ENCODE data around the gene CCDC197.

Gene CCDC197

DNA sequence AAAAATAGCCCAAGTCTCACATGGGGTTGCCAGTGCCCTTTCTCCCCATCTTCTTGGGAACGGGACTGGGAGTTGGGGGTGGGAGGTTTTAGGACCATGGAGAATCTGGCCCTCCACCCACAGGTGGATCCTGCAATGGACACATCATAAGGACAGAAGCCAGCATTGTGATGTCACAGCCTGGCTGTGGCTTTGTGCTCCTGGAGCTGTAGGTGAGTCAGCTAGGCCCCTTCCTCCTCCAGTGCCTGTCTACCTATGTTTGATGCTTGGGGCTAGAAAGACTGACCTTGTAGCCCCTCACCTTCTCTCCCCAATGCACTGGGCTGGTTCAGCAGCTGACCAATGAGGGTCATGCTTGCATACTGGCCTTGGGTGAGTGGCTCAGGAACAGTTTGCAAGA is at the start of gene CCDC197:
TSS of gene CCDC197 (plus strand) at position 220 of the 400 bp plus-strand sequence. CDS start 831 bp downstream, outside the sequence.
- no peak for DNase-seq (ENCODE audit: low read depth)
- no peak within 1 kb of the TSS for H3K4me3 ChIP-seq (ENCODE audit: low read length)
- TF ChIP-seq, protein P1, sequence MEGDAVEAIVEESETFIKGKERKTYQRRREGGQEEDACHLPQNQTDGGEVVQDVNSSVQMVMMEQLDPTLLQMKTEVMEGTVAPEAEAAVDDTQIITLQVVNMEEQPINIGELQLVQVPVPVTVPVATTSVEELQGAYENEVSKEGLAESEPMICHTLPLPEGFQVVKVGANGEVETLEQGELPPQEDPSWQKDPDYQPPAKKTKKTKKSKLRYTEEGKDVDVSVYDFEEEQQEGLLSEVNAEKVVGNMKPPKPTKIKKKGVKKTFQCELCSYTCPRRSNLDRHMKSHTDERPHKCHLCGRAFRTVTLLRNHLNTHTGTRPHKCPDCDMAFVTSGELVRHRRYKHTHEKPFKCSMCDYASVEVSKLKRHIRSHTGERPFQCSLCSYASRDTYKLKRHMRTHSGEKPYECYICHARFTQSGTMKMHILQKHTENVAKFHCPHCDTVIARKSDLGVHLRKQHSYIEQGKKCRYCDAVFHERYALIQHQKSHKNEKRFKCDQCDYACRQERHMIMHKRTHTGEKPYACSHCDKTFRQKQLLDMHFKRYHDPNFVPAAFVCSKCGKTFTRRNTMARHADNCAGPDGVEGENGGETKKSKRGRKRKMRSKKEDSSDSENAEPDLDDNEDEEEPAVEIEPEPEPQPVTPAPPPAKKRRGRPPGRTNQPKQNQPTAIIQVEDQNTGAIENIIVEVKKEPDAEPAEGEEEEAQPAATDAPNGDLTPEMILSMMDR (conservative IDR thresholded peaks at IDR 0.05; ENCODE audit: low read length): no peak

GRCh38 chr14:93949511-93950075 is 47.5 kb upstream of the CCDC197 start:
- H3K4me3 ChIP-seq (ENCODE audit: low read length): no peak overlapping the region
- DNase-seq (ENCODE audit: low read depth): no peak
- TF ChIP-seq, protein P1 (conservative IDR thresholded peaks at IDR 0.05; ENCODE audit: low read length): no peak

GRCh38 chr14:93950948-93951634 is 46.0 kb upstream of the CCDC197 start:
- DNase-seq (ENCODE audit: low read depth): no peak
- no peak overlapping the region for H3K4me3 ChIP-seq (ENCODE audit: low read length)
- TF ChIP-seq, protein P1 (conservative IDR thresholded peaks at IDR 0.05; ENCODE audit: low read length): no peak

- DNase-seq (ENCODE audit: low read depth): no peak
- no peak overlapping the region for H3K4me3 ChIP-seq (ENCODE audit: low read length)
- TF ChIP-seq, protein P1 (conservative IDR thresholded peaks at IDR 0.05; ENCODE audit: low read length): no peak
Measured at GRCh38 chr14:93951635-93952540, 45.2 kb upstream of the CCDC197 start.

GRCh38 chr14:93952829-93953228 is 44.3 kb upstream of the CCDC197 start:
- H3K4me3 ChIP-seq (ENCODE audit: low read length): no peak overlapping the region
- TF ChIP-seq, protein P1 (conservative IDR thresholded peaks at IDR 0.05; ENCODE audit: low read length): no peak
- no peak for DNase-seq (ENCODE audit: low read depth)

DNA sequence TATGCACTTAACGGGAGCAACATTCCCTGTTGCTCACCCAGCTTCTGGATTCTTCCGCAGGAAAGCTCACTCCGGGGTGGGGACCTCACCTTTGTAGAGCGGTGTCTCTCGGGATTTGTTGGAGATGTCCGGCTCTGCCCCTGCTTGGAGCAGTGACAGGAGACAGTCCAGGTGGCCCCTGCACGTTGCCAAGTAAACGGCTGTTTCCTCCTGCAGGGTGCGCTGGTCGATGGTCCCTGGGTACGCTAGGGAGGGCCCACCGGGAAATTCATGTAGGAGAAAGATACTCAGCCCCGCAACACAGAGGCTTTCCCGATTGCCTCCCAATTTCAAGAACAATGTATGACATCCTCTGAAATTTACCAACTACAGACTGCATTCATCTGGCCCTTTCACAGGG is 43.8 kb upstream of the CCDC197 start:
- no peak overlapping the region for H3K4me3 ChIP-seq (ENCODE audit: low read length)
- DNase-seq (ENCODE audit: low read depth): no peak
- TF ChIP-seq, protein P1 (conservative IDR thresholded peaks at IDR 0.05; ENCODE audit: low read length): no peak

Data from AG10803 (cell line).